ENCODE data around the gene SPG11. TPM values are rescaled to one million over a fixed set of nuclear protein-coding genes. Genes with fewer than 3 reads are reported as not detected.

Gene SPG11
- total and polyA plus RNA-seq, 9 of the 15 experiments (the other 6 are each of a cell fraction or from before 2014, with no cell fraction given), result 23.3 to 71.2 (median 45.6) TPM

DNA sequence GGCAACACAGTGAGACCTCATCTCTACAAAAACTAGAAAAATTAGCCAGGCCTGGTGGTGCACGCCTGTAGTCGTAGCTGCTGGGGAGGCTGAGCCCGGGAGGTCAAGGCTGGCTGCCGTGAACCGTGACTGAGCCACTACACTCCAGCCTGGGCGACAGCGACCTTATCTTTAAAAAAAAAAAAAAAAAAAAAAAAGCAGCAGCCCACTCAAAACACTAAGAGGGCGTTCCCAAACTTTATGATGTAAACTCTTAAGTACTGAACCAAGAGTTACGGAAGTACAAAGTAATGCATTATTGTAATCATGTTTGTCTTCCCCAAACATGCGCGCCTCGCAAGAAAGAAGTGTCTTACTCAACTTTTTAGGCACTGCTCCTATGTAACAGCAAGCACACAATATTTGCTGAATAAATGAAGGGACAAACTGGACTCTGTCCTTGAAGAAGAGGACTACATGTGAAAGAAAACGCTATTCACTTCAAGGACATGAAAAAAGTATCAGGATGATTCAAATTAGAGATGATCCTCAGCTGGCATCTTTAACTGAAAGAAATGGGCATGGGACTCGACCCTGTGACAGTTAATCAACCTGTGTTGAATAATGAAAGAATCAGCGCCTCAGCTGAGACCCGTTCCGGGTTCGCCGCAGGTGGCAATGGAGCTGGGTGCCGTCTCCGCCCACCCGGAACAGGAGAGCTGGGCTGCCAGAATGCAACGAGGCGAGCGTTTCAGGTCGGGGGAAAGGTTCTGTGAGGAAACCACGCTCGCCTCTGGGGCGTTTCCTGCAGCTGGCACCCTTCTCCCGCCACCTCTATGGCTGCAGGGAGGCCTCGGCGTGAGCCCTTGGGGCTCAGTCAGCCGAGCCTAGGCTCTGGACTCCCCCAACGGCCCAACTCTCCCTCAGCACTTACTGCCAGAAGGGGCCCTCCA lies 718 bp downstream of the SPG11 start (continued):
- TF ChIP-seq, protein P1, sequence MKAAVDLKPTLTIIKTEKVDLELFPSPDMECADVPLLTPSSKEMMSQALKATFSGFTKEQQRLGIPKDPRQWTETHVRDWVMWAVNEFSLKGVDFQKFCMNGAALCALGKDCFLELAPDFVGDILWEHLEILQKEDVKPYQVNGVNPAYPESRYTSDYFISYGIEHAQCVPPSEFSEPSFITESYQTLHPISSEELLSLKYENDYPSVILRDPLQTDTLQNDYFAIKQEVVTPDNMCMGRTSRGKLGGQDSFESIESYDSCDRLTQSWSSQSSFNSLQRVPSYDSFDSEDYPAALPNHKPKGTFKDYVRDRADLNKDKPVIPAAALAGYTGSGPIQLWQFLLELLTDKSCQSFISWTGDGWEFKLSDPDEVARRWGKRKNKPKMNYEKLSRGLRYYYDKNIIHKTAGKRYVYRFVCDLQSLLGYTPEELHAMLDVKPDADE (conservative IDR thresholded peaks at IDR 0.05; ENCODE audit: control insufficient read depth, low read depth, low read length), result peak; percentile 65
- no peak for TF ChIP-seq TBP (optimal IDR thresholded peaks at IDR 0.05; ENCODE audit: low read depth, low read length)
- TF ChIP-seq NR2C1 (IDR thresholded peaks at IDR 0.05), result peak; percentile 75
- TF ChIP-seq NR2C1 (tag; IDR thresholded peaks at IDR 0.05), result peak; percentile 56; the same call in 1 of the 2 replicates
- no peak for TF ChIP-seq ZNF41 (CRISPR knock-in tag; conservative IDR thresholded peaks at IDR 0.05)
- no peak for TF ChIP-seq YBX1 (IDR thresholded peaks at IDR 0.05)

DNA sequence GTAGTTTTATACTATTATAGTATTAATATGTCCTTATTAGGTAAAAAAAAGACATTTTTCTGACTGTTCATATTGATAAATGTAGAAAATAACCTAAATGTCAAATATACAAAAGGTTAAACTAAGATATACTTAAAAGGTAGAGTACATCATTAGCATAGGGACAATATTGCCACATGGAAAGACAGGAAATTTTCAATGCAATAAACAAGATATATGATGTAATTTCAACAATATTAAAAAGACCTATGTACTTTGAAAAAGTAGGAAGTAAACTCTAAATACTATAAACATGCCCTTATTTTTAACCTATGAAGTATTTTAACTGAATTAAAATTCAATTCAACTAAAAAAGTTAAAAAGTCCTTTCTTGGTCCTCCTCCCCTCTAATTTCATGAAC lies 1.9 kb downstream of the SPG11 start:
- BruUV-seq (replicated peaks), result no TSS peak
- TF ChIP-seq SREBF1 (IDR thresholded peaks at IDR 0.05; ENCODE audit: borderline replicate concordance, low read depth, low read length), result no peak
- TF ChIP-seq CEBPG (CRISPR knock-in tag; IDR thresholded peaks at IDR 0.05), result no peak
- peak; percentile 11 to 38; a peak in 1 of 4 replicates for TF ChIP-seq CEBPG (tag; conservative IDR thresholded peaks at IDR 0.05 in 1 of 2, IDR thresholded peaks at IDR 0.05 in 1 of 2)
- 0 out of 2 replicates have a peak, but pooled peaks have one; percentile 8 for TF ChIP-seq RBFOX2 (IDR thresholded peaks at IDR 0.05; ENCODE audit: low read depth, low read length)
- TF ChIP-seq, protein P2, sequence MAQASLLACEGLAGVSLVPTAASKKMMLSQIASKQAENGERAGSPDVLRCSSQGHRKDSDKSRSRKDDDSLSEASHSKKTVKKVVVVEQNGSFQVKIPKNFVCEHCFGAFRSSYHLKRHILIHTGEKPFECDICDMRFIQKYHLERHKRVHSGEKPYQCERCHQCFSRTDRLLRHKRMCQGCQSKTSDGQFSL (CRISPR knock-in tag; IDR thresholded peaks at IDR 0.05), result no peak
- TF ChIP-seq, protein P2 (tag; IDR thresholded peaks at IDR 0.05), result no peak
- TF ChIP-seq ZNF778 (CRISPR knock-in tag; IDR thresholded peaks at IDR 0.05), result no peak
- ChIA-PET CTCF (ENCODE audit: low intra/inter-chr PET ratio) (no interaction called here), POLR2A (interaction anchor here (0.6 to 3.4 kb wide), 4 partner anchors 15 to 75 kb away, joined by 3 to 18 read pairs (median 3); partner anchors contain the start of genes B2M, PATL2 and TRIM69)
- Histone ChIP-seq H3K79me2 (ENCODE audit: control insufficient read depth, insufficient read depth, low read length) (peaks cover 34% of the 10 kb centered on the region), H3K4me1 (replicated peaks in 1 of 2; ENCODE audit: control insufficient read depth in 2 of 2, insufficient read depth in 2 of 2, low read length in 2 of 2) (peaks cover 10 to 14% of the 10 kb centered on the region in 2 experiments), H3K27ac (ENCODE audit: extremely low read depth, low read depth, low read length) (peak overlapping the region; percentile 95; the same call in 2 of the 3 replicates), H3K27me3 (ENCODE audit: control insufficient read depth in 2 of 2, insufficient read depth in 2 of 2, low read length in 2 of 2) (no peaks in the 10 kb centered on the region), H3K4me3 (peak overlapping the region; percentile 93; the same call in 1 of the 2 replicates), H3K9ac (ENCODE audit: insufficient read depth in 1 of 2, low read depth in 2 of 2, low read length in 2 of 2) (peak overlapping the region in 1 of 2 experiments; percentile 97; a peak in 1 of 4 replicates), H4K20me1 (replicated peaks; ENCODE audit: control insufficient read depth, insufficient read depth, low read length) (no peaks in the 10 kb centered on the region), H3K36me3 (ENCODE audit: control insufficient read depth, insufficient read depth, low read length) (peaks cover 34% of the 10 kb centered on the region), H3K9me1 (ENCODE audit: control insufficient read depth, insufficient read depth, low read length) (no peaks in the 10 kb centered on the region), H2AFZ (ENCODE audit: low read depth, low read length) (no peak overlapping the region), H3K4me2 (ENCODE audit: insufficient read depth, low read length) (peak overlapping the region; percentile 91; the same call in 1 of the 2 replicates), H3K9me3 (replicated peaks; ENCODE audit: control insufficient read depth, insufficient read depth, low read depth, low read length) (no peaks in the 10 kb centered on the region)
- FAIRE-seq (no peak), DNase-seq (ENCODE audit: extremely low read depth in 1 of 4, low spot score in 3 of 4) (no peak), ATAC-seq (no peak)
- in situ Hi-C loops (cut with MboI) (no loop called here), intact Hi-C loops (cut with micrococcal nuclease) (no loop called here)

Data from K562 (cell line).